ENCODE measurements around the gene UFSP1. TPM values are rescaled to one million over a fixed set of nuclear protein-coding genes. Genes with fewer than 3 reads are reported as not detected.
"Not testable (repeated sequence)": the region's sequence is repeated elsewhere in the genome, so short reads cannot be mapped to it uniquely, and the experiment has no call there.

Gene UFSP1
- total RNA-seq, 6 experiments from 2014 or later: 1.0 to 3.4 (median 2.1) TPM

DNA sequence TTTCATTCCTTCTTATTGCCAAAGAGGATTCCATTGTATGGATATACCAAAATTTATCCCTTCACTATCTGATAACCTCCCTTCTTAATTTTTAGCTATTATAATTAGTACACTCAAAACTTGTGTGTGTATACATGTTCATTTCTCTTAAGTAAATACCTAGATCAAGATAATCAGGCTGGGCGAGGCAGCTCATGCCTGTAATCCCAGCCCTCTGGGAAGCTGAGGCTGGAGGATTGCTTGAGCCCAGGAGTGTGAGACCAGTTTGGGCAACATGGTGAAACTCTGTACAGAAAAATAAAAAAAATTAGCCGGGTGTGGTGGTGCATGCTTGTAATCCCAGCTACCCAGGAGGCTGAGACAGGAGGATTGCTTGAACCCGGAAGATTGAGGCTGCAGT is 22.0 kb upstream of the UFSP1 start:
- intact Hi-C loops (cut with DNase I): no loop called here
- Histone ChIP-seq H3K27me3 (no peaks in the 10 kb centered on the region), H3K4me1 (peaks cover 0 to 33% (median 14%) of the 10 kb centered on the region in 4 donors), H3K4me3 (no peak overlapping the region), H3K27ac (no peak overlapping the region), H3K36me3 (no peaks in the 10 kb centered on the region), H3K9me3 (no peaks in the 10 kb centered on the region)
- DNase-seq (no peak), ATAC-seq (no peak)
- WGBS (ENCODE audit: insufficient coverage, low coverage, low lambda C conversion rate, missing lambda C conversion rate): 81% methylated on average over 3 of the region's 3 CpGs
- TF ChIP-seq, protein P1, sequence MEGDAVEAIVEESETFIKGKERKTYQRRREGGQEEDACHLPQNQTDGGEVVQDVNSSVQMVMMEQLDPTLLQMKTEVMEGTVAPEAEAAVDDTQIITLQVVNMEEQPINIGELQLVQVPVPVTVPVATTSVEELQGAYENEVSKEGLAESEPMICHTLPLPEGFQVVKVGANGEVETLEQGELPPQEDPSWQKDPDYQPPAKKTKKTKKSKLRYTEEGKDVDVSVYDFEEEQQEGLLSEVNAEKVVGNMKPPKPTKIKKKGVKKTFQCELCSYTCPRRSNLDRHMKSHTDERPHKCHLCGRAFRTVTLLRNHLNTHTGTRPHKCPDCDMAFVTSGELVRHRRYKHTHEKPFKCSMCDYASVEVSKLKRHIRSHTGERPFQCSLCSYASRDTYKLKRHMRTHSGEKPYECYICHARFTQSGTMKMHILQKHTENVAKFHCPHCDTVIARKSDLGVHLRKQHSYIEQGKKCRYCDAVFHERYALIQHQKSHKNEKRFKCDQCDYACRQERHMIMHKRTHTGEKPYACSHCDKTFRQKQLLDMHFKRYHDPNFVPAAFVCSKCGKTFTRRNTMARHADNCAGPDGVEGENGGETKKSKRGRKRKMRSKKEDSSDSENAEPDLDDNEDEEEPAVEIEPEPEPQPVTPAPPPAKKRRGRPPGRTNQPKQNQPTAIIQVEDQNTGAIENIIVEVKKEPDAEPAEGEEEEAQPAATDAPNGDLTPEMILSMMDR (IDR thresholded peaks at IDR 0.05): no peak
- TF ChIP-seq POLR2A (IDR thresholded peaks at IDR 0.05): no peak

DNA sequence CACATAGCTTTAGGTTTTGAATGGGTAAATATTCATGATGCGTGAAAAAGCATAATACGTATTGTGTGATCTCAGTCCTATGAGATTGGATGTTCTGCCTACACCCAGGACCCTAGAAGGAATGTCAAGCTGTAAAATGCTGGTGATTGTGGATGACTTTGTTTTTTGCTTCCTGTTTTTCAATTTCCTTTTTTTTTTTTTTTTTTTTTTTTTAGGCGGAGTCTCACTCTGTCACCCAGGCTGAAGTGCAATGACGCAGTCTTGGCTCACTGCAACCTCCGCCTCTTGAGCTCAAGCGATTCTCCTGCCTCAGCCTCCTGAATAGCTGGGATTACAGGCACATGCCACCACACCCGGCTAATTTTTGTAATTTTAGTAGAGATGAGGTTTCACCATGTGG is 20.9 kb upstream of the UFSP1 start:
- H3K9me3 ChIP-seq; H3K27ac ChIP-seq; H3K36me3 ChIP-seq; intact Hi-C loops (cut with DNase I); H3K27me3 ChIP-seq; DNase-seq; ATAC-seq; H3K4me3 ChIP-seq: not testable (repeated sequence)
- peaks cover 0 to 27% (median 8%) of the 10 kb centered on the region in 4 donors for H3K4me1 ChIP-seq
- WGBS (ENCODE audit: insufficient coverage, low coverage, low lambda C conversion rate, missing lambda C conversion rate): 61% methylated on average over 4 of the region's 7 CpGs

DNA sequence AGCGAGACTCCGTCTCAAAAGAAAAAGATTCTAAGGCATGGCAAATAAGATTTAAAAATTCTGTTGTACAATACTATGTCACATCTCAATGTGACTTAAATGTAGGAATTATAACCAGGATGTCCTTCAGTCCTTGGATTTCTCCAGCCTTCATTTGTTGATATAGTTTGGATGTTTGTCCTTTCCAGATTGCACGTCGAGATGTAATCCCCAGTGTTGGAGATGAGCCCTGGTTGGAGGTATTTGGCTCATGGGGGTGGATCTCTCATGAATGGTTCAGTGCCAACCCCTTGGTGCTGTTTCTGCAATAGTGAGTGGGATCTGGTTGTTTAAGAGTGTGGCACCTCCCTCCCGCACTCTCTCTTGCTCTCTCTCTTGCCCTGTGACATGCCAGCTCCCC is 19.0 kb upstream of the UFSP1 start:
- no peak for TF ChIP-seq POLR2A (IDR thresholded peaks at IDR 0.05)
- TF ChIP-seq, protein P1 (IDR thresholded peaks at IDR 0.05): no peak
- Histone ChIP-seq H3K27ac (no peak overlapping the region), H3K4me1 (peaks cover 0 to 13% (median under 1%) of the 10 kb centered on the region in 4 donors), H3K9me3 (no peaks in the 10 kb centered on the region), H3K4me3 (no peak overlapping the region), H3K27me3 (no peaks in the 10 kb centered on the region), H3K36me3 (no peaks in the 10 kb centered on the region)
- ATAC-seq (no peak), DNase-seq (no peak)
- intact Hi-C loops (cut with DNase I): no loop called here
- WGBS (ENCODE audit: insufficient coverage, low coverage, low lambda C conversion rate, missing lambda C conversion rate): 61% methylated on average over 4 of the region's 5 CpGs

DNA sequence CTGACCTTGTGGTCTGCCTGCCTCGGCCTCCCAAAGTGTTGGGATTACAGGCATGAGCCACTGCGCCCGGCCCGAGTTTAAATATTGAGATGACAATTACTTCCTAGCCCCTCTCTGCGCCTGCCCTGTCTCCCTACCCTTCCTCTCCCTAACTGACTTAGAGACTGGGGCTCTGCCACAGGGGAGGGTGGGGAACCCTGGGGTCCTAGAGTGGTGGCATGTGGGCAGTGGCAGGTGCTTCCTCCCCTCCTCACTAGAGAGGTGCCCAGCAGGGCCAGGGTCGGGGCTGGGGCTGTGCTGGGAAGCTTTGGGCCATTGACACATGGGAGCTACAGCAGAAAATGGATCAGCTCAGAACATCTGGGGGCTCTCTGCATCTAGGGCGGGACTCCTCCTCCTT is 13.1 kb upstream of the UFSP1 start:
- Histone ChIP-seq H3K27ac (peak overlapping the region in 2 of 3 donors; percentile 71 to 80), H3K27me3 (no peaks in the 10 kb centered on the region), H3K4me1 (peaks cover 0 to 20% (median 0%) of the 10 kb centered on the region in 4 donors), H3K36me3 (no peaks in the 10 kb centered on the region), H3K9me3 (no peaks in the 10 kb centered on the region), H3K4me3 (no peak overlapping the region)
- no peak for ATAC-seq
- TF ChIP-seq, protein P1 (IDR thresholded peaks at IDR 0.05): no peak
- TF ChIP-seq POLR2A (IDR thresholded peaks at IDR 0.05): no peak
- no peak for DNase-seq
- WGBS (ENCODE audit: insufficient coverage, low coverage, low lambda C conversion rate, missing lambda C conversion rate): 89% methylated on average over 6 of the region's 7 CpGs
- intact Hi-C loops (cut with DNase I): no loop called here

DNA sequence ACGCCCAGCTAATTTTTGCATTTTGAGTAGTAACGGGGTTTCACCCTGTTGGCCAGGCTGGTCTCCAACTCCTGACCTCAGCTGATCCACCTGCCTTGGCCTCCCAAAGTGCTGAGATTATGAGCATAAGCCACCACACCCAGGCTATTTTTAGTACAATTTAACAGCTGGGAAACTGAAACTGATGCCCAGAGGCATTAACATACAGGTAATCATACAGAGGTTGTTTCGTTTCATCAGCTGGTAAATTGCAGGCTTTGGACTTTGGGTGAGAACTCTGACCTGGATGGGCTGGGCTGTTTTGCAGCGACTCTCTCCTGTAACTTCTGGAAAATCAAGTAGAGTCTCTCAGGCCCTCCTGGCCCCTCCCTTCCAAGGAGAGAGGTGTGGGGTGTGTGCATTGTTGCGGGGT is 12.4 kb upstream of the UFSP1 start:
- Histone ChIP-seq H3K27me3 (no peaks in the 10 kb centered on the region), H3K4me1 (peaks cover 0 to 20% (median 0%) of the 10 kb centered on the region in 4 donors), H3K36me3 (no peaks in the 10 kb centered on the region), H3K27ac (peak overlapping the region; percentile 38 to 80 (median 71)), H3K4me3 (no peak overlapping the region), H3K9me3 (no peaks in the 10 kb centered on the region)
- DNase-seq: peak in 1 of 3 donors; percentile 71
- TF ChIP-seq POLR2A (IDR thresholded peaks at IDR 0.05): no peak
- TF ChIP-seq, protein P1 (IDR thresholded peaks at IDR 0.05): no peak
- 42% methylated on average over 4 of the region's 5 CpGs for WGBS (ENCODE audit: insufficient coverage, low coverage, low lambda C conversion rate, missing lambda C conversion rate)
- peak; percentile 66 to 78 (median 74) for ATAC-seq
- intact Hi-C loops (cut with DNase I): no loop called here
